Osteocyte (in vitro differentiated cells): ENCODE measurements around the gene FAM200B. TPM values are rescaled to one million over a fixed set of nuclear protein-coding genes. Genes with fewer than 3 reads are reported as not detected.
A peak's percentile ranks its signal among the peaks of the same experiment; 100 is the strongest.

Source experiments
- DNase-seq: peaks from one replicate; pipeline ENCODE4 v3.0.0; 2021; ENCODE audit warnings: mixed read lengths; ENCODE audit not compliant: unreplicated experiment; ENCODE audit errors: extremely low spot score
- H3K27ac Mint-ChIP-seq: one replicate; pipeline ENCODE4 v1.8.0; 2021; ENCODE audit warnings: mild to moderate bottlenecking, mixed read lengths; ENCODE audit not compliant: unreplicated experiment
- H3K27me3 Mint-ChIP-seq: one replicate; pipeline ENCODE4 v1.8.0; 2021; ENCODE audit warnings: mixed read lengths; ENCODE audit not compliant: unreplicated experiment
- H3K36me3 Mint-ChIP-seq: one replicate; pipeline ENCODE4 v1.8.0; 2021; ENCODE audit warnings: mixed read lengths; ENCODE audit not compliant: unreplicated experiment
- H3K4me1 Mint-ChIP-seq: one replicate; pipeline ENCODE4 v1.8.0; 2021; ENCODE audit warnings: mixed read lengths; ENCODE audit not compliant: unreplicated experiment
- H3K4me3 Mint-ChIP-seq: one replicate; pipeline ENCODE4 v1.8.0; 2021; ENCODE audit warnings: mild to moderate bottlenecking, moderate library complexity, mixed read lengths; ENCODE audit not compliant: unreplicated experiment
- H3K9me3 Mint-ChIP-seq: one replicate; pipeline ENCODE4 v1.8.0; 2021; ENCODE audit warnings: mixed read lengths; ENCODE audit not compliant: unreplicated experiment
- total RNA-seq: library from RNA; stranded (reverse); gene quantifications from 2 replicates; pipeline ENCODE4 v1.2.1, GENCODE V29; 2021
- TF ChIP-seq, protein P1 (sequence below): fragments of 200-600 bp; sonication (generic); IDR thresholded peaks from 2 replicates; pipeline ENCODE4 v1.5.0; 2021; ENCODE audit warnings: antibody characterized with exemption, mild to moderate bottlenecking, moderate library complexity

The FAM200B gene
- total RNA-seq, 1 donor from 2014 or later, result 45.0 TPM

DNA sequence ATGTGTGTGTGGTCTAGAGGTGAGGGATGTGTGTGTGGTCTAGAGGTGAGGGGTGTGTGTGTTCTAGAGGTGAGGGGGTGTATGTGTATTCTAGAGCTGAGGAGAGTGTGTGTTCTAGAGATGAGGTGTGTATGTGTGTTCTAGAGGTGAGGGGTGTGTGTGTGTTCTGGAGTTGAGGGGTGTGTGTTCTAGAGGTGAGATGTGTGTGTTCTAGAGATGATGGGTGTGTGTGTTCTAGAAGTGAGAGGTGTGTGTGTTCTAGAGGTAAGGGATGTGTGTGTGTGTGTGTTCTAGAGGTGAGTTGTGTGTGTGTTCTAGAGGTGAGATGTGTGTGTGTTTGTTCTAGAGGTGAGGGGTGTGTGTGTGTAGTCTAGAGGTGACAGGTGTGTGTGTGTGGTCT lies 22.5 kb downstream of the FAM200B start:
- Mint-ChIP-seq H3K4me3 (no peak overlapping the region), H3K9me3 (no peaks in the 10 kb centered on the region), H3K27ac (no peak overlapping the region), H3K36me3 (no peaks in the 10 kb centered on the region), H3K4me1 (peaks cover 20% of the 10 kb centered on the region), H3K27me3 (no peaks in the 10 kb centered on the region)
- DNase-seq, result no peak
- TF ChIP-seq, protein P1, sequence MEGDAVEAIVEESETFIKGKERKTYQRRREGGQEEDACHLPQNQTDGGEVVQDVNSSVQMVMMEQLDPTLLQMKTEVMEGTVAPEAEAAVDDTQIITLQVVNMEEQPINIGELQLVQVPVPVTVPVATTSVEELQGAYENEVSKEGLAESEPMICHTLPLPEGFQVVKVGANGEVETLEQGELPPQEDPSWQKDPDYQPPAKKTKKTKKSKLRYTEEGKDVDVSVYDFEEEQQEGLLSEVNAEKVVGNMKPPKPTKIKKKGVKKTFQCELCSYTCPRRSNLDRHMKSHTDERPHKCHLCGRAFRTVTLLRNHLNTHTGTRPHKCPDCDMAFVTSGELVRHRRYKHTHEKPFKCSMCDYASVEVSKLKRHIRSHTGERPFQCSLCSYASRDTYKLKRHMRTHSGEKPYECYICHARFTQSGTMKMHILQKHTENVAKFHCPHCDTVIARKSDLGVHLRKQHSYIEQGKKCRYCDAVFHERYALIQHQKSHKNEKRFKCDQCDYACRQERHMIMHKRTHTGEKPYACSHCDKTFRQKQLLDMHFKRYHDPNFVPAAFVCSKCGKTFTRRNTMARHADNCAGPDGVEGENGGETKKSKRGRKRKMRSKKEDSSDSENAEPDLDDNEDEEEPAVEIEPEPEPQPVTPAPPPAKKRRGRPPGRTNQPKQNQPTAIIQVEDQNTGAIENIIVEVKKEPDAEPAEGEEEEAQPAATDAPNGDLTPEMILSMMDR, result no peak

DNA sequence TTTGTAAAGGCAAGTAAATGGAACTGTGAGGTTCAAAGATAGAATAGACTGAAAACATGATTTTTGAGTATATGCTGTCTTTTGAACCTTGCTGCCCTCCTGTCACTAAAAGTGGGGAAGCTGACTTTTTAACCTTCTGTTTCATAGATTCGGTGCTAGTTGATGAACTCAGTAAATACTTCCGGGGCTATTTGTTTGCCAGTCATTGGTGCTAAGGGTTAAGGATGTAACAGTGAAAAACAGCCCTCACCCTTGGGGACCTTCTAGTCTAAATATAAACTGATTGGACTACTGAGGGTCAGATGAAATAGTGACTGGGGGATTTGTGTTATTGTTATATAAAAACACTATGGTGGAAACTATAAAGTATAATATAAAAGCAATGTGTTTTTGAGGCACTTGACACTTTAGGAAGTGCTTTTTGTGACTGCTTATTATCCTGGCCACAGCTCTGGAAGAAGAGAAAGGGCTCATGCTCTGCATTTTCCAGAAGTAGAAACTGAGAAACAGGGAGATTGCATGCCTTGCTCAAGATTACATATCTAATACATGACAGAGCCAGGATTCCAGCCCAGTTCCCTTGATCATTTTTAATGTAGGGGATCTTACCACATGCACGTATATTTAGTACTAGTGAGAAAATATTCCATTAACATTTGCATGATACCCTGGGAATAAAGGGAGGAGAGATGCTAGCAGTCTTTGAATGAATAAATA lies 25.2 kb downstream of the FAM200B start:
- H3K4me3 Mint-ChIP-seq, result no peak overlapping the region
- TF ChIP-seq, protein P1, result no peak
- H3K27ac Mint-ChIP-seq, result peak overlapping the region; percentile 9
- H3K36me3 Mint-ChIP-seq, result no peaks in the 10 kb centered on the region
- DNase-seq, result no peak
- no peaks in the 10 kb centered on the region for H3K27me3 Mint-ChIP-seq
- no peaks in the 10 kb centered on the region for H3K9me3 Mint-ChIP-seq
- peaks cover 20% of the 10 kb centered on the region for H3K4me1 Mint-ChIP-seq

DNA sequence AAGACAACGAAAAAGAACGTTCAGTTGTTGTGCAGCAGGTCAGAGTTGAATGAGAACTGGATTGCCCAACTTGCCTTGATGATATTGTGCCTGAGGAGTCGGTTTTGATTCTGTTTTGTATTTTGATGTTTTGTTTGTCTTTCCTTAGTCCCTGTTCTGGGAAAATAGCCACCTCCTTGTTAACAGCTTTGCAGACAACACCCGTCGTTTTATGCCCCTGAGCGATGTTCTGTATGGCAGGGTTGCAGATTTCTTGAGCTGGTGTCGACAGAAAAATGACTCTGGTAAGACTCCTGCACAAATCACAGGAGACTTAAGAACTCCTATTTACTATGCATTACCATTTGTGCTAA lies 25.7 kb downstream of the FAM200B start:
- no peaks in the 10 kb centered on the region for H3K36me3 Mint-ChIP-seq
- peak overlapping the region; percentile 9 for H3K27ac Mint-ChIP-seq
- no peaks in the 10 kb centered on the region for H3K27me3 Mint-ChIP-seq
- H3K4me3 Mint-ChIP-seq, result no peak overlapping the region
- no peak for DNase-seq
- TF ChIP-seq, protein P1, result no peak
- H3K4me1 Mint-ChIP-seq, result peaks cover 20% of the 10 kb centered on the region
- no peaks in the 10 kb centered on the region for H3K9me3 Mint-ChIP-seq

DNA sequence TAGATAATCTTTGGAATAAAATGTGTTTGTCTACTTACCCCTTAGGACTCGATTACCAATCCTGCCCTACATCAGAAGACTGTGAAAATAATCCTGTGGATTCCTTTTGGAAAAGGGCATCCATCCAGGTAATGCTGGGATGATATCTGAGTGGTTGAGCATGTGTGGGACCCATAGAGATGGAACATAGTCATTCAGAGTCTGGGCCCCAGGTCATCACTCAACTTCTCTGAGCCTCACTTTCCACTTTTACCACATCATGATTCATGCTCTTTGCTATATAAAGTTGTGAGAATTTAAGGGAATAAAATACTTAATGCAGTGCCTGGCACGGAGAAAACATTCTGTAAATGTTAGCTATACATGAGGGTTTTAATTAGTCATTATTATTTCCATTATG lies 30.1 kb downstream of the FAM200B start:
- H3K9me3 Mint-ChIP-seq, result no peaks in the 10 kb centered on the region
- H3K27ac Mint-ChIP-seq, result no peak overlapping the region
- peaks cover 35% of the 10 kb centered on the region for H3K4me1 Mint-ChIP-seq
- no peaks in the 10 kb centered on the region for H3K36me3 Mint-ChIP-seq
- DNase-seq, result no peak
- H3K27me3 Mint-ChIP-seq, result no peaks in the 10 kb centered on the region
- H3K4me3 Mint-ChIP-seq, result no peak overlapping the region
- TF ChIP-seq, protein P1, result no peak

DNA sequence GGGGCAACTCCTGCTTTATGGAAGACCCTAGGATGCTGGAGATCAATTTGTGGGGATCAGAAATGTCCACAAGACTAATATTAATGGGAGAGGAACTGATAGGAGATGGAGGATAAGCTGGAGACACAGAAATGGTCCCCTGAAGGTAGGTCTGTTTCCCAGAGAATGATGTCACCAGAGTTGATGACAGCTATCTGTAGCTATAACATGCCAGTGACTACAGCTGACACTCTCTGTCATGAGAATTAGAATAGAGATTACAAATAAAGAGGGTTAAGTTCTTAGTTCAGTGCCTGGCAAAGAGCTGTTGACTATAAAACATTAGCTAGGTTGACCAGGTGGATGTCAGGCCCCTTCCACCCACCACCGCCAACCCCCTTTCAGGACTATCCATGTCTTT lies 30.6 kb downstream of the FAM200B start:
- TF ChIP-seq, protein P1, result no peak
- Mint-ChIP-seq H3K4me3 (no peak overlapping the region), H3K27ac (no peak overlapping the region), H3K36me3 (no peaks in the 10 kb centered on the region), H3K27me3 (no peaks in the 10 kb centered on the region), H3K9me3 (no peaks in the 10 kb centered on the region), H3K4me1 (peaks cover 35% of the 10 kb centered on the region)
- no peak for DNase-seq
